Measurements from ENCODE around the gene SOCS3. TPM values are rescaled to one million over a fixed set of nuclear protein-coding genes. Genes with fewer than 3 reads are reported as not detected.
"Not testable (repeated sequence)": the region's sequence is repeated elsewhere in the genome, so short reads cannot be mapped to it uniquely, and the experiment has no call there.

The SOCS3 gene
- total and polyA plus RNA-seq, 4 experiments from 2014 or later: 7.5 to 220 (median 34.6) TPM

DNA sequence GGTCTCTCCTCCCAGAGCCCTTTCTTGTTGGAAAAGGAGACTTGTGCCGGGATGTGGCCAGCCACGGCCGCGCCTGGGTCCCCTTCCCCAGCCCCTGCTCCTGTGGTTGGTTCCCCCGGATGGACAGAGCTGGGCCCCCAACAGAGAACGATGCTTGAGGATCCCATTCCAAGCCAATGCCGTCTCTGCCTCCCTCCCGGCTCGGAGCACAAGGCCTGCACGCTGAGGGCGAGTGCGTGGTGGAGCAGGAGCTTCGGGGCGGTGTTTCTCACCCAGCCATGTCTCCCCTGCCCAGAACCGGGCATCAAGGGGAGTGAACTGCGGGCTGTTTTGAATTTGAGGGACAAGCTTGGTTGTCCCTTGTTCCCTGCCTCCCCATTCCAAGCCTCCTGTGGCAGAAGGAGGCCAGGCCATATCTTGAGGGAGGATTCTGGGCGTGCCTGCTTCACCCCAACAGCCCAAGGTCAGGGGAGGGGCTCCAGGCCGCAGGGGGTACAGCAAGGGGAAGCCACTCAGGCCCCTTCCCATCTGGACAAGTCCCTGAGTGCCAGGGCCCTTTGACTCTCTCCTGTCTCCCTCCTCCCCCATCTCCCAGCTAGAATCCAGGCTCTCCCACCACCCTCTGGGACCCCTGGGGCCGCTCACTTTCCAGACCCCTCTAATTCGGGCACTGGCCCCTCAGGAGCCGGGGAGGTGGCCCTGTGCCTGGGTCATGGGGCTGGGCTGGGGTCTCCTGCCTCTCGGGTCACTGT lies 43.6 kb downstream of the SOCS3 start:
- Mint-ChIP-seq H3K36me3 (no peaks in the 10 kb centered on the region), H3K4me3 (peak overlapping the region in 7 of 8 donors; percentile 6 to 71 (median 40)), H3K27me3 (no peaks in the 10 kb centered on the region), H3K27ac (peak overlapping the region in 6 of 7 donors; percentile 75 to 95 (median 88)), H3K4me1 (peaks cover 18 to 56% (median 38%) of the 10 kb centered on the region in 4 donors), H3K9me3 (no peaks in the 10 kb centered on the region)
- H3K27me3 ChIP-seq (ENCODE audit: insufficient read depth, low read length): no peaks in the 10 kb centered on the region
- no peaks in the 10 kb centered on the region for H3K36me3 ChIP-seq (ENCODE audit: insufficient read depth, low read length)
- ChIA-PET CTCF (ENCODE audit: partially characterized antibody) (interaction anchor here (0.6 to 1.2 kb wide), 7 partner anchors 19 to 65 kb away, joined by 3 to 4 read pairs (median 3); no protein-coding TSS in a partner anchor), POLR2A (ENCODE audit: partially characterized antibody) (interaction anchor here (0.8 to 6.0 kb wide), 8 partner anchors 13 to 64 kb away, joined by 3 to 62 read pairs (median 3); partner anchors contain the start of gene SOCS3)
- H3K4me3 ChIP-seq (ENCODE audit: low read length in 2 of 2): no peak overlapping the region
- peak overlapping the region; percentile 18 for H3K27ac ChIP-seq (ENCODE audit: low read depth, low read length)
- intact Hi-C loops (cut with micrococcal nuclease): no loop called here
- DNase-seq: no peak
- H3K4me1 ChIP-seq (ENCODE audit: insufficient read depth, low read length): peaks cover 44% of the 10 kb centered on the region
- H3K9me3 ChIP-seq (ENCODE audit: control insufficient read depth in 1 of 2, low read length in 2 of 2): no peaks in the 10 kb centered on the region

DNA sequence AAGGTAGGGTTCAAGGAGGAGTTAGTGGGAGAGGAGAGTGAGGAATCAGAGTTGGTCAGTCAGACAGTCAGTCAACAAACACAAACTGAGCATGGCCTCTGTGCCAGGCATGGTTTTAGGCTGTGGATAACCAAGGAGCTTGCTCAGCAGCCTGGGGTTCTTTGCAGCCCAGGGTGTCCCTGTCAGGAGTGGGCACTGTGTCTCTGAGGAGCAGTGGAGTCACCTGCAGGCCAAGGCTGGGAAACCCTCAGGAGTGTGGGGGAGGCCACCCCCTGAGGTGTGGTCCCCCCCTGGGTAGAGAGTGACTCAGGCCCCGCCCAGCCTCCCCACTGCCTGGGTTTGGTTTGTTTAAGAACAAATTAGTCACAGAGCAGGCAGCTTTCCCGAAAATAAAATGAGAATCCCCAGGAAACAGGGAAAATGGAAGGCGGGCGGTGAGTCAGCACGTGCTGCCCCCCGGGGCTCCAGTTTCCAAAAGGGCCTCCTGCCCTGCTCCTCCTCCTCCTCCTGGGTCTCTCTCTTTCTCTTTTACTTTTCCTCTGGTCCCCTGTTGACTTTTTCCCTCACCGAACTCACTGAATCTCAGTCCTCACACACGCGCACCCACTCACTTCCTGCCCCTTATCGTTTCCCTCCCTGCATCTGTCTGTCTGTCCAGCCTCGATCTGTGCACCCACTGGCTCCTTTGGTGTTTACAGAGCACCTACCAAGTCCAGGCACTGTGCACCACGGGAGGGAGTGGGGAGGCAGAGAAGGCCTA lies 44.3 kb downstream of the SOCS3 start:
- Mint-ChIP-seq H3K27me3 (no peaks in the 10 kb centered on the region), H3K4me3 (peak overlapping the region; percentile 13 to 91 (median 73)), H3K9me3 (no peaks in the 10 kb centered on the region), H3K27ac (peak overlapping the region; percentile 75 to 95 (median 88)), H3K36me3 (no peaks in the 10 kb centered on the region), H3K4me1 (peaks cover 18 to 56% (median 38%) of the 10 kb centered on the region in 4 donors)
- DNase-seq: peak in 4 of 5 donors; percentile 10 to 67 (median 18)
- ChIA-PET CTCF (ENCODE audit: partially characterized antibody) (interaction anchor here (0.5 to 1.4 kb wide), 3 partner anchors 25 to 41 kb away, joined by 3 to 4 read pairs (median 4); no protein-coding TSS in a partner anchor), POLR2A (ENCODE audit: partially characterized antibody) (interaction anchor here (1.0 to 6.0 kb wide), 7 partner anchors 13 to 63 kb away, joined by 3 to 62 read pairs (median 6); partner anchors contain the start of gene SOCS3)
- H3K27me3 ChIP-seq (ENCODE audit: insufficient read depth, low read length): no peaks in the 10 kb centered on the region
- H3K36me3 ChIP-seq (ENCODE audit: insufficient read depth, low read length): no peaks in the 10 kb centered on the region
- intact Hi-C loops (cut with micrococcal nuclease): loop anchor here (2.0 kb wide), 1 partner anchor 27 kb away; no protein-coding TSS in a partner anchor
- H3K4me1 ChIP-seq (ENCODE audit: insufficient read depth, low read length): peaks cover 44% of the 10 kb centered on the region
- no peaks in the 10 kb centered on the region for H3K9me3 ChIP-seq (ENCODE audit: control insufficient read depth in 1 of 2, low read length in 2 of 2)
- no peak overlapping the region for H3K4me3 ChIP-seq (ENCODE audit: low read length in 2 of 2)
- H3K27ac ChIP-seq (ENCODE audit: low read depth, low read length): peak overlapping the region; percentile 18

DNA sequence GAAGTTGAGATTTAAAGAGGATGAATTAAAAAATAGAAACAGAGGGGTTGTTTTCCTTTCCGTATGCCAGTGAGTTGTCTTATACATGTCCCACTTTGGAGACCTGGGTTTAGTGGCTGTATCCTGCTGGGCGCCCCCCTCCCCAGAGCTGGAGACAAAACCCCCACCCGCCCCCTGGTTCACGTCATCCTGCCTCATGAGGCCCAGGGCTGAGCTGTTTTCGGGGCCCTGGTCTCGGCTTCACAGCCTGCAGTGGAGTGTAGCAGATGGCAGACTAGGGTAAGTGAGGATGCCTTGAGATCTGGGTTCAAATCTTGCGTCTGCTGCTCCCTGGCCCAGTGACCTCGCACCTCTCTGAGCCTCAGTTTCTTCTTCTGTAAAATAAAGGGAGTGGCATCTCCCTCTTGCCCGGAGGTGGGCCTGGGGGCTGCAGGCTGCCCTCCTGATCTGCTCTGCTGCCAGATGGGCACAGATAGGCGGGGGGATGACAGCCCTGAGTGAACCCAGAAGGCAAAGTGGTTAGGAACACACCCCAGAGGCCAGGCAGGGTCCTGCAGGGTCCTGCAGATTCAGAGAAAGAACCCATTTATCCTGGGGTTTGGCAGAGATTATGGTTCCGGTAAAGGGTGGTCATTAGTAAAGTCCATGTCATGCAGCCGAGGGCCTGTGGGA lies 45.1 kb downstream of the SOCS3 start:
- DNase-seq: no peak
- Histone ChIP-seq H3K27ac (ENCODE audit: low read depth, low read length) (peak overlapping the region; percentile 18), H3K27me3 (ENCODE audit: insufficient read depth, low read length) (no peaks in the 10 kb centered on the region), H3K4me1 (ENCODE audit: insufficient read depth, low read length) (peaks cover 44% of the 10 kb centered on the region), H3K4me3 (ENCODE audit: low read length in 2 of 2) (no peak overlapping the region), H3K9me3 (ENCODE audit: control insufficient read depth in 1 of 2, low read length in 2 of 2) (no peaks in the 10 kb centered on the region), H3K36me3 (ENCODE audit: insufficient read depth, low read length) (no peaks in the 10 kb centered on the region)
- POLR2A ChIA-PET (ENCODE audit: partially characterized antibody): interaction anchor here (0.9 to 6.0 kb wide), 12 partner anchors 13 to 101 kb away, joined by 3 to 62 read pairs (median 5); partner anchors contain the start of genes PGS1 and SOCS3
- intact Hi-C loops (cut with micrococcal nuclease): loop anchor here (1.0 to 2.0 kb wide), 3 partner anchors 28 to 45 kb away; partner anchors contain the start of gene SOCS3
- no peaks in the 10 kb centered on the region for H3K27me3 Mint-ChIP-seq
- peak overlapping the region; percentile 66 to 94 (median 87) for H3K27ac Mint-ChIP-seq
- H3K36me3 Mint-ChIP-seq: no peaks in the 10 kb centered on the region
- CTCF ChIA-PET (ENCODE audit: partially characterized antibody): interaction anchor here (0.5 to 1.5 kb wide), 7 partner anchors 26 to 63 kb away, joined by 3 to 7 read pairs (median 4); no protein-coding TSS in a partner anchor
- peak overlapping the region; percentile 54 to 91 (median 68) for H3K4me3 Mint-ChIP-seq
- no peaks in the 10 kb centered on the region for H3K9me3 Mint-ChIP-seq
- peaks cover 18 to 56% (median 38%) of the 10 kb centered on the region in 4 donors for H3K4me1 Mint-ChIP-seq

DNA sequence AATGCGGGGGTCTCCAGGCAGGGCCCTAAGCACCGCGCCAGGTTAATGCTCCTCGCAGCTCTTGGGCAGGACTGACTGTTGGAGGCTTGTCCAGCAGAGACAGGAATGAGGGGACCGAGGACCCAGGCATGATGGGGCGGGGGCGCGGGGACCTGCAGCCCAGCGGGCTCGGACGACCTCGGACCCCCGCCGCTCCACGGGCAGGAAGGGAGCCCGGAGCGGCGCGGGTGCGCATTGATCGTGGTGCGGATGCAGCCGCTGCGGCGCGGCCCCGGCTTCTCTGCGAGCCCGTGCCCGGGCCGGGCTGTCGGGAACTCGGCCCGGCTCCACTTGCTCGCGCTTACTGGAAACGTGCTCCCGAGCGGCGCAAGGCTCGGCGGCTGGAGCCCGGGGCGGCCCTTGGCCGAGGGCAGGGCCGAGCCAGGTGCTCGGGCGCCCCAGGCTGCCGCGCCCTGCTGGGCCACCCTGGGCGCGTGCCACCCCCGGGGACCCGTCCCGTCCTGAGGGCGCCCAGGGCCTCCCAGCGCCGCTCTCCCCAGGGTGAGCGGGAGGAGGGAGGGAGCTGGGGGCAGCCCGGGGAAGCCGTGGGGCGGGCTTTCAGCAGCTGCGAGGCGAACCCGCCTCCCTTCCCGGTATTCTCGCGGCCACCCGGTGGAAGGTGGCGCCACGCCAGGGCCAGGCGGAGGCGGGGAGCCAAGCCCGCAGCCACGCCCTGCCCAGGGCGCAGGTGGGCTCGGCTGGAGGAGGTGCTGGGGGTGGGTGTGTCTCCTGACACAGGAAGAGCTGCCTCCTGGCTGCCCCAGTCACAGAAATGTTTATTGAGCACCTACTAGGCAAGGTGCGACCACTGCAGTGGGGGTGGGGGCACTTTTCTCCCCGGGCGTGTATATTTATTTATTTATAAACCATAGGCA lies 45.9 kb downstream of the SOCS3 start:
- ChIA-PET POLR2A (ENCODE audit: partially characterized antibody) (interaction anchor here (0.6 to 6.0 kb wide), 17 partner anchors 12 to 961 kb away, joined by 3 to 62 read pairs (median 3); partner anchors contain the start of genes PGS1 and SOCS3), CTCF (ENCODE audit: partially characterized antibody) (interaction anchor here (0.6 to 1.7 kb wide), 7 partner anchors 29 to 62 kb away, joined by 3 to 7 read pairs (median 4); no protein-coding TSS in a partner anchor)
- no peaks in the 10 kb centered on the region for H3K27me3 ChIP-seq (ENCODE audit: insufficient read depth, low read length)
- peak overlapping the region; percentile 73 to 91 (median 79) for H3K4me3 Mint-ChIP-seq
- H3K27ac Mint-ChIP-seq: peak overlapping the region in 6 of 7 donors; percentile 11 to 94 (median 81)
- DNase-seq: peak; percentile 68 to 71 (median 70)
- peaks cover 44% of the 10 kb centered on the region for H3K4me1 ChIP-seq (ENCODE audit: insufficient read depth, low read length)
- intact Hi-C loops (cut with micrococcal nuclease): loop anchor here (1.0 to 2.0 kb wide), 3 partner anchors 29 to 46 kb away; partner anchors contain the start of gene SOCS3
- H3K9me3 Mint-ChIP-seq: no peaks in the 10 kb centered on the region
- no peaks in the 10 kb centered on the region for H3K9me3 ChIP-seq (ENCODE audit: control insufficient read depth in 1 of 2, low read length in 2 of 2)
- H3K36me3 ChIP-seq (ENCODE audit: insufficient read depth, low read length): no peaks in the 10 kb centered on the region
- H3K4me3 ChIP-seq (ENCODE audit: low read length in 2 of 2): peak overlapping the region in 1 of 2 donors; percentile 50
- H3K4me1 Mint-ChIP-seq: peaks cover 18 to 56% (median 38%) of the 10 kb centered on the region in 4 donors
- no peaks in the 10 kb centered on the region for H3K27me3 Mint-ChIP-seq
- no peaks in the 10 kb centered on the region for H3K36me3 Mint-ChIP-seq
- H3K27ac ChIP-seq (ENCODE audit: low read depth, low read length): peak overlapping the region; percentile 18

DNA sequence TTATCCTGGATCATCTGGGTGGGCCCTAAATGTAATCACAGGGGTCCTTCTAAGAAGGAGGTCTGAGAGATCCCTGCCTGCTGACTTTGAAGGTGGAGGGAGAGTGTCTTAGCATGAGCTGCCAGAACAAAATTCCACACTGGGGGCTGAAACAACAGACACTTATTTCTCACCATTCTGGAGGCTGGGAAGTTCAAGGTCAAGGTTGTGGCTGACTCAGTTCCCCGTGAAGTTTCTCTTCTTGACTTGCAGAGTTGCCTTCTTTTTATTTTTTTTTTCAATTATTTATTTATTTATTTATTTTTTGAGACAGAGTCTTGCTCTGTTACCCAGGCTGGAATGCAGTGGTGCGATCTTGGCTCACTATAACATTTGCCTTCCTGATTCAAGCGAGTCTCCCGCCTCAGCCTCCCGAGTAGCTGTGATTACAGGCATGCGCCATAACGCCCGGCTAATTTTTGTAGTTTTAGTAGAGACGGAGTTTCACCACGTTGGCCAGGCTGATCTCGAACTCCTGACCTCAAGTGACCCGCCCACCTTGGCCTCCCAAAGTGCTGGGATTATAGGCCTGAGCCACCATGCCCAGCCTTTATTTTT lies 50.1 kb downstream of the SOCS3 start:
- H3K27me3 ChIP-seq (ENCODE audit: insufficient read depth, low read length); H3K36me3 Mint-ChIP-seq; H3K36me3 ChIP-seq (ENCODE audit: insufficient read depth, low read length); H3K4me3 ChIP-seq (ENCODE audit: low read length in 2 of 2); H3K9me3 Mint-ChIP-seq; H3K4me3 Mint-ChIP-seq; H3K9me3 ChIP-seq (ENCODE audit: control insufficient read depth in 1 of 2, low read length in 2 of 2); H3K27me3 Mint-ChIP-seq; POLR2A ChIA-PET (ENCODE audit: partially characterized antibody); H3K27ac ChIP-seq (ENCODE audit: low read depth, low read length); DNase-seq; intact Hi-C loops (cut with micrococcal nuclease): not testable (repeated sequence)
- H3K27ac Mint-ChIP-seq: peak overlapping the region in 2 of 7 donors; percentile 2 to 24
- H3K4me1 Mint-ChIP-seq: peaks cover 1 to 23% (median 13%) of the 10 kb centered on the region in 4 donors
- H3K4me1 ChIP-seq (ENCODE audit: insufficient read depth, low read length): peaks cover 13% of the 10 kb centered on the region
- CTCF ChIA-PET (ENCODE audit: partially characterized antibody): interaction anchor here (0.6 to 1.5 kb wide), 3 partner anchors 19 to 58 kb away, joined by 3 read pairs; no protein-coding TSS in a partner anchor
